ENCODE data around the gene JADE1. TPM values are rescaled to one million over a fixed set of nuclear protein-coding genes. Genes with fewer than 3 reads are reported as not detected.

Gene JADE1
- polyA plus RNA-seq, 1 of the 3 experiments (the other 2 are of a cell fraction): 9.1 TPM

DNA sequence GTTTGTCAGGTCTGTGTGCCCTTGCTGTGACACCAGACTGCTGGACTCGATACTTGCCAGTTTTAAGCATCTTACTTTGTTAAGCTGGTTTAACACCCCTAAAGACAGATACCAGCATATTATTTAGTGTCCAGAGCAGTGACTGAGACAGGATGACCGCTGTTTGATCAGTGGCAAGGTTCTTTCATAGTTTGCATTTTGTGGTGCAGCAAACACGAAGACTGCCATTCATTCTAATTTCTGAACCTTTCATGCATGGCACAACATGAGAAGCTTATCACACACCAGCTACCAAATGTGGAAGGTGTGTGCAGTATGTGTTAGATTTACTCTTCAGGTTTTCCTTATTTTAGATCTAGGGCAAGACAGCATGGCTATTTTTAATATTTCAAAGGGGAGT is 28.2 kb downstream of the JADE1 start (continued):
- TF ChIP-seq, protein P1, sequence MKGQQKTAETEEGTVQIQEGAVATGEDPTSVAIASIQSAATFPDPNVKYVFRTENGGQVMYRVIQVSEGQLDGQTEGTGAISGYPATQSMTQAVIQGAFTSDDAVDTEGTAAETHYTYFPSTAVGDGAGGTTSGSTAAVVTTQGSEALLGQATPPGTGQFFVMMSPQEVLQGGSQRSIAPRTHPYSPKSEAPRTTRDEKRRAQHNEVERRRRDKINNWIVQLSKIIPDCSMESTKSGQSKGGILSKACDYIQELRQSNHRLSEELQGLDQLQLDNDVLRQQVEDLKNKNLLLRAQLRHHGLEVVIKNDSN (IDR thresholded peaks at IDR 0.05; ENCODE audit: borderline replicate concordance, low read depth): no peak
- TF ChIP-seq SMC3 (IDR thresholded peaks at IDR 0.05; ENCODE audit: low read depth, low read length) (no peak), MXI1 (IDR thresholded peaks at IDR 0.05; ENCODE audit: low read depth, low read length) (no peak)

DNA sequence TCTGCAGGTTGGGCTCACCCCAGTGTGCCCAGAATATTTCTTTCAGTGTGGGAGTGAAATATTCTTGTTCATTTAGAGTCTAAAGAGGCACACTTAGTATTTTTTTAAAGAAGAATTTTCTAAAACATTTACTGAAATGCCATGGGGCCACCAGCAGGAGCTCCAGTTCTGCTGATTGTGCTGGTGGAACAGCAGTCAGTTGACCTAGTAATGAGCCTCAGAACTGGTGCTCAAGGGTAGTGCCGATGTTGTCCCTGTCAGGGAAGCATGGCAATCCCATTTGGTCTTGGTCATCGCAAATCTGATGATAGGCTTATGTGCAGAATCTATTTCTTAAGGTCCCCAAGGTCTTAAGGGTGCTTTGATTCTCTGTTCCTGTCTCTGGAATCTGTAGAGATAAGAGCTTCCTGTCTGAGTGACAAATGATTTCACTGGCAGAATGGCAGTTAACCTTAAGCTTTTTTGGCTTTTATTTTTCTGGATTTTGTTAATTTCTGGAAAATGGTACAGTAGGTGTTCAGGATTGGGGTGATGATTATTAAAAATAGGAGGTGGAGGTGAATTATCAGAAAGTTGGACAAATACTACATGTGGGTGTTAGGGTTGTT is 31.3 kb downstream of the JADE1 start:
- Histone ChIP-seq H3K9ac (no peak overlapping the region), H3F3A (replicated peaks; ENCODE audit: insufficient read depth) (no peaks in the 10 kb centered on the region), H3K4me1 (ENCODE audit: control insufficient read depth in 1 of 2, insufficient read depth in 2 of 2, low read depth in 1 of 2, low read length in 1 of 2) (peaks cover 0 to 8% of the 10 kb centered on the region in 2 experiments; a peak in 3 of 4 replicates), H4K20me1 (ENCODE audit: insufficient read depth) (peaks cover 4% of the 10 kb centered on the region; the same call in 1 of the 2 replicates), H2AFZ (ENCODE audit: low read depth) (no peak overlapping the region), H3K9me2 (no peaks in the 10 kb centered on the region), H3K79me2 (ENCODE audit: insufficient read depth) (peaks cover 75% of the 10 kb centered on the region), H3K9me3 (no peaks in the 10 kb centered on the region), H3K4me3 (ENCODE audit: low read depth in 2 of 2, low read length in 1 of 2) (no peak overlapping the region), H3K27ac (ENCODE audit: low read depth in 2 of 2, low read length in 1 of 2) (no peak overlapping the region; a peak in 1 of 4 replicates), H3K4me2 (no peak overlapping the region), H3K36me3 (replicated peaks in 1 of 2; ENCODE audit: control insufficient read depth in 1 of 2, insufficient read depth in 2 of 2, low read length in 1 of 2) (peaks cover 23 to 59% of the 10 kb centered on the region in 2 experiments), H3K27me3 (ENCODE audit: insufficient read depth) (no peaks in the 10 kb centered on the region)
- DNase-seq: no peak
- ChIA-PET CTCF (interaction anchor here (0.9 to 1.5 kb wide), 5 partner anchors 14 to 651 kb away, joined by 3 to 5 read pairs (median 4); no protein-coding TSS in a partner anchor), POLR2A (no interaction called here)
- TF ChIP-seq EZH2phosphoT487 (IDR thresholded peaks at IDR 0.05; ENCODE audit: borderline replicate concordance, low read depth) (no peak), RAD21 (IDR thresholded peaks at IDR 0.05; ENCODE audit: low read length) (no peak), TCF12 (IDR thresholded peaks at IDR 0.05) (no peak), YY1 (IDR thresholded peaks at IDR 0.05; ENCODE audit: low read depth) (no peak), GATA2 (CRISPR knock-in tag; IDR thresholded peaks at IDR 0.05) (no peak), ELF1 (IDR thresholded peaks at IDR 0.05) (no peak), MEF2A (IDR thresholded peaks at IDR 0.05; ENCODE audit: borderline replicate concordance, low read depth) (no peak), TEAD4 (IDR thresholded peaks at IDR 0.05; ENCODE audit: borderline replicate concordance, insufficient read depth) (no peak), NRF1 (IDR thresholded peaks at IDR 0.05; ENCODE audit: low read depth, low read length) (no peak), FOSL2 (IDR thresholded peaks at IDR 0.05; ENCODE audit: borderline replicate concordance, low read depth) (no peak)
- TF ChIP-seq, protein P1 (IDR thresholded peaks at IDR 0.05; ENCODE audit: borderline replicate concordance, low read depth): no peak
- TF ChIP-seq, protein P2, sequence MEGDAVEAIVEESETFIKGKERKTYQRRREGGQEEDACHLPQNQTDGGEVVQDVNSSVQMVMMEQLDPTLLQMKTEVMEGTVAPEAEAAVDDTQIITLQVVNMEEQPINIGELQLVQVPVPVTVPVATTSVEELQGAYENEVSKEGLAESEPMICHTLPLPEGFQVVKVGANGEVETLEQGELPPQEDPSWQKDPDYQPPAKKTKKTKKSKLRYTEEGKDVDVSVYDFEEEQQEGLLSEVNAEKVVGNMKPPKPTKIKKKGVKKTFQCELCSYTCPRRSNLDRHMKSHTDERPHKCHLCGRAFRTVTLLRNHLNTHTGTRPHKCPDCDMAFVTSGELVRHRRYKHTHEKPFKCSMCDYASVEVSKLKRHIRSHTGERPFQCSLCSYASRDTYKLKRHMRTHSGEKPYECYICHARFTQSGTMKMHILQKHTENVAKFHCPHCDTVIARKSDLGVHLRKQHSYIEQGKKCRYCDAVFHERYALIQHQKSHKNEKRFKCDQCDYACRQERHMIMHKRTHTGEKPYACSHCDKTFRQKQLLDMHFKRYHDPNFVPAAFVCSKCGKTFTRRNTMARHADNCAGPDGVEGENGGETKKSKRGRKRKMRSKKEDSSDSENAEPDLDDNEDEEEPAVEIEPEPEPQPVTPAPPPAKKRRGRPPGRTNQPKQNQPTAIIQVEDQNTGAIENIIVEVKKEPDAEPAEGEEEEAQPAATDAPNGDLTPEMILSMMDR (IDR thresholded peaks at IDR 0.05): no peak
- 89% methylated on average over 2 of the region's 2 CpGs for WGBS (ENCODE audit: low lambda C conversion rate)

Measured in SK-N-SH (cell line).